ENCODE data around the gene NECAB3. TPM values are rescaled to one million over a fixed set of nuclear protein-coding genes. Genes with fewer than 3 reads are reported as not detected.

The NECAB3 gene
- total and polyA plus RNA-seq, 2 of the 13 experiments (the other 11 are each of a cell fraction or from before 2014, with no cell fraction given), result 61.5 to 65.5 TPM

DNA sequence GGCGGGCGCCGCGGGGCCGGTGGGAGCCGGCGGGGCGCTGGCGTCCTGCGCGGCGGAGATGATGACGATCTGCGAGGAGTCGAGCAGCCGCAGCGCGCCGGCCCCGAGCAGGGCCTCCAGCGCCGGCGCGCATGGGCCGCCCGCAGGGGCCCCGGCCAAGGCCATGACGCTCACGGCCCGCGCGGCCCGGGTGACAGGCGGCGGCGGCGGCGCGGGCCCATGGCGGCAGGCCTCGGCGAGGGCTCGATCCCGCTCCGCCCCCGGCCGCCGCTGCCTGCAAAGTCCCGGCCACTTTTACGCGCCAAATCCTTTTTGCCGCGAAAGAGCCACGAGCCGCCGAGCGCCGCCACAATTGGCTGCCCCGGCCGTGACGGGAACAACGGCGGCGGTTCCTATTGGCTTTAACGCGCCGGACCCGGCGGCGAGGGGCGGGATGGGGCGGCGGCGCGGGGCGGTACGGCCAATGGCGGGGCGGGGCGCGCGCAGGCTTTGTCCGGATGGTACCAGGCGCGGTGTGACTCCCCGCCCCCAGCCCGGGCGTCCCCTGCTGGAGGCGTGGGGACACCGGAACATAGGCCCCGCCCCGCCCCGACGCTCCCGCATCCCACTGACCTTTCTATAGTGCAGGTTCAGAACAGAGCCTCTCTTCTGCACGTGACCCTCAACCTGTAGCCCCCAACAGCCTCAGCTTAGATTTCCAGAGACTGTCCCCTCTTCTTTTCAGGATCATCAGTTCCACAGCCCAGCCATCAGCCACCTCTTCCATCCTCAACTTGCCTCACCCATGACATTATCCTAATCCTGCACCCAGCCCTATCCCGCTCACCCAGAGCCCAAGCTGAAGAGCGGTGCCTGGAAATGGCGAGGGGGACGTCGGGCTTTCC lies 12.1 kb upstream of the NECAB3 start, which contains the start of gene E2F1 (continued):
- TF ChIP-seq, protein P1, sequence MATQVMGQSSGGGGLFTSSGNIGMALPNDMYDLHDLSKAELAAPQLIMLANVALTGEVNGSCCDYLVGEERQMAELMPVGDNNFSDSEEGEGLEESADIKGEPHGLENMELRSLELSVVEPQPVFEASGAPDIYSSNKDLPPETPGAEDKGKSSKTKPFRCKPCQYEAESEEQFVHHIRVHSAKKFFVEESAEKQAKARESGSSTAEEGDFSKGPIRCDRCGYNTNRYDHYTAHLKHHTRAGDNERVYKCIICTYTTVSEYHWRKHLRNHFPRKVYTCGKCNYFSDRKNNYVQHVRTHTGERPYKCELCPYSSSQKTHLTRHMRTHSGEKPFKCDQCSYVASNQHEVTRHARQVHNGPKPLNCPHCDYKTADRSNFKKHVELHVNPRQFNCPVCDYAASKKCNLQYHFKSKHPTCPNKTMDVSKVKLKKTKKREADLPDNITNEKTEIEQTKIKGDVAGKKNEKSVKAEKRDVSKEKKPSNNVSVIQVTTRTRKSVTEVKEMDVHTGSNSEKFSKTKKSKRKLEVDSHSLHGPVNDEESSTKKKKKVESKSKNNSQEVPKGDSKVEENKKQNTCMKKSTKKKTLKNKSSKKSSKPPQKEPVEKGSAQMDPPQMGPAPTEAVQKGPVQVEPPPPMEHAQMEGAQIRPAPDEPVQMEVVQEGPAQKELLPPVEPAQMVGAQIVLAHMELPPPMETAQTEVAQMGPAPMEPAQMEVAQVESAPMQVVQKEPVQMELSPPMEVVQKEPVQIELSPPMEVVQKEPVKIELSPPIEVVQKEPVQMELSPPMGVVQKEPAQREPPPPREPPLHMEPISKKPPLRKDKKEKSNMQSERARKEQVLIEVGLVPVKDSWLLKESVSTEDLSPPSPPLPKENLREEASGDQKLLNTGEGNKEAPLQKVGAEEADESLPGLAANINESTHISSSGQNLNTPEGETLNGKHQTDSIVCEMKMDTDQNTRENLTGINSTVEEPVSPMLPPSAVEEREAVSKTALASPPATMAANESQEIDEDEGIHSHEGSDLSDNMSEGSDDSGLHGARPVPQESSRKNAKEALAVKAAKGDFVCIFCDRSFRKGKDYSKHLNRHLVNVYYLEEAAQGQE (IDR thresholded peaks at IDR 0.05; ENCODE audit: borderline replicate concordance in 1 of 2, low read depth in 1 of 2, low read length in 2 of 2), result no peak
- no peak for TF ChIP-seq TCF7L2 (IDR thresholded peaks at IDR 0.05; ENCODE audit: low read depth, low read length)
- peak; percentile 99 for TF ChIP-seq TFDP1 (CRISPR knock-in tag; IDR thresholded peaks at IDR 0.05; ENCODE audit: borderline replicate concordance)
- TF ChIP-seq GATAD2A (CRISPR knock-in tag; IDR thresholded peaks at IDR 0.05), result no peak
- TF ChIP-seq U2AF1 (optimal IDR thresholded peaks at IDR 0.05; ENCODE audit: low read depth, low read length), result no peak
- peak; percentile 65 for TF ChIP-seq ZFX (CRISPR knock-in tag; IDR thresholded peaks at IDR 0.05; ENCODE audit: low read depth)
- TF ChIP-seq ZNF724P (CRISPR knock-in tag; IDR thresholded peaks at IDR 0.05; ENCODE audit: borderline replicate concordance), result peak; percentile 80; the same call in 1 of the 2 replicates
- peak; percentile 77 for TF ChIP-seq ZNF589 (CRISPR knock-in tag; conservative IDR thresholded peaks at IDR 0.05)
- TF ChIP-seq PHF5A (CRISPR knock-in tag; IDR thresholded peaks at IDR 0.05; ENCODE audit: low read depth, unreplicated experiment), result peak; percentile 70
- TF ChIP-seq ZNF414 (CRISPR knock-in tag; IDR thresholded peaks at IDR 0.05), result no peak
- TF ChIP-seq, protein P2, sequence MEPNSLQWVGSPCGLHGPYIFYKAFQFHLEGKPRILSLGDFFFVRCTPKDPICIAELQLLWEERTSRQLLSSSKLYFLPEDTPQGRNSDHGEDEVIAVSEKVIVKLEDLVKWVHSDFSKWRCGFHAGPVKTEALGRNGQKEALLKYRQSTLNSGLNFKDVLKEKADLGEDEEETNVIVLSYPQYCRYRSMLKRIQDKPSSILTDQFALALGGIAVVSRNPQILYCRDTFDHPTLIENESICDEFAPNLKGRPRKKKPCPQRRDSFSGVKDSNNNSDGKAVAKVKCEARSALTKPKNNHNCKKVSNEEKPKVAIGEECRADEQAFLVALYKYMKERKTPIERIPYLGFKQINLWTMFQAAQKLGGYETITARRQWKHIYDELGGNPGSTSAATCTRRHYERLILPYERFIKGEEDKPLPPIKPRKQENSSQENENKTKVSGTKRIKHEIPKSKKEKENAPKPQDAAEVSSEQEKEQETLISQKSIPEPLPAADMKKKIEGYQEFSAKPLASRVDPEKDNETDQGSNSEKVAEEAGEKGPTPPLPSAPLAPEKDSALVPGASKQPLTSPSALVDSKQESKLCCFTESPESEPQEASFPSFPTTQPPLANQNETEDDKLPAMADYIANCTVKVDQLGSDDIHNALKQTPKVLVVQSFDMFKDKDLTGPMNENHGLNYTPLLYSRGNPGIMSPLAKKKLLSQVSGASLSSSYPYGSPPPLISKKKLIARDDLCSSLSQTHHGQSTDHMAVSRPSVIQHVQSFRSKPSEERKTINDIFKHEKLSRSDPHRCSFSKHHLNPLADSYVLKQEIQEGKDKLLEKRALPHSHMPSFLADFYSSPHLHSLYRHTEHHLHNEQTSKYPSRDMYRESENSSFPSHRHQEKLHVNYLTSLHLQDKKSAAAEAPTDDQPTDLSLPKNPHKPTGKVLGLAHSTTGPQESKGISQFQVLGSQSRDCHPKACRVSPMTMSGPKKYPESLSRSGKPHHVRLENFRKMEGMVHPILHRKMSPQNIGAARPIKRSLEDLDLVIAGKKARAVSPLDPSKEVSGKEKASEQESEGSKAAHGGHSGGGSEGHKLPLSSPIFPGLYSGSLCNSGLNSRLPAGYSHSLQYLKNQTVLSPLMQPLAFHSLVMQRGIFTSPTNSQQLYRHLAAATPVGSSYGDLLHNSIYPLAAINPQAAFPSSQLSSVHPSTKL (CRISPR knock-in tag; IDR thresholded peaks at IDR 0.05), result peak; percentile 60
- TF ChIP-seq, protein P3, sequence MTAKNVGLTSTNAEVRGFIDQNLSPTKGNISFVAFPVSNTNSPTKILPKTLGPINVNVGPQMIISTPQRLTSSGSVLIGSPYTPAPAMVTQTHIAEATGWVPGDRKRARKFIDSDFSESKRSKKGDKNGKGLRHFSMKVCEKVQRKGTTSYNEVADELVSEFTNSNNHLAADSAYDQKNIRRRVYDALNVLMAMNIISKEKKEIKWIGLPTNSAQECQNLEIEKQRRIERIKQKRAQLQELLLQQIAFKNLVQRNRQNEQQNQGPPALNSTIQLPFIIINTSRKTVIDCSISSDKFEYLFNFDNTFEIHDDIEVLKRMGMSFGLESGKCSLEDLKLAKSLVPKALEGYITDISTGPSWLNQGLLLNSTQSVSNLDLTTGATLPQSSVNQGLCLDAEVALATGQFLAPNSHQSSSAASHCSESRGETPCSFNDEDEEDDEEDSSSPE (CRISPR knock-in tag; IDR thresholded peaks at IDR 0.05), result peak; percentile 100
- TF ChIP-seq ZNF556 (CRISPR knock-in tag; IDR thresholded peaks at IDR 0.05; ENCODE audit: borderline replicate concordance), result 0 out of 2 replicates have a peak, but pooled peaks have one; percentile 53
- peak; percentile 61; the same call in 1 of the 2 replicates for TF ChIP-seq HOXD1 (CRISPR knock-in tag; IDR thresholded peaks at IDR 0.05)
- TF ChIP-seq, protein P4, sequence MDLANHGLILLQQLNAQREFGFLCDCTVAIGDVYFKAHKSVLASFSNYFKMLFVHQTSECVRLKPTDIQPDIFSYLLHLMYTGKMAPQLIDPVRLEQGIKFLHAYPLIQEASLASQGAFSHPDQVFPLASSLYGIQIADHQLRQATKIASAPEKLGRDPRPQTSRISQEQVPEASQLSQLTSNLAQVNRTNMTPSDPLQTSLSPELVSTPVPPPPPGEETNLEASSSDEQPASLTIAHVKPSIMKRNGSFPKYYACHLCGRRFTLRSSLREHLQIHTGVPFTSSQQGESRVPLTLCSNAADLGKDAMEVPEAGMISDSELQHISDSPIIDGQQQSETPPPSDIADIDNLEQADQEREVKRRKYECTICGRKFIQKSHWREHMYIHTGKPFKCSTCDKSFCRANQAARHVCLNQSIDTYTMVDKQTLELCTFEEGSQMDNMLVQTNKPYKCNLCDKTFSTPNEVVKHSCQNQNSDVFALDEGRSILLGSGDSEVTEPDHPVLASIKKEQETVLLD (CRISPR knock-in tag; IDR thresholded peaks at IDR 0.05; ENCODE audit: low read depth), result peak; percentile 90
